ENCODE results near the gene PRUNE2.
"Not testable (repeated sequence)": the region's sequence is repeated elsewhere in the genome, so short reads cannot be mapped to it uniquely, and the experiment has no call there.

PRUNE2 gene

DNA sequence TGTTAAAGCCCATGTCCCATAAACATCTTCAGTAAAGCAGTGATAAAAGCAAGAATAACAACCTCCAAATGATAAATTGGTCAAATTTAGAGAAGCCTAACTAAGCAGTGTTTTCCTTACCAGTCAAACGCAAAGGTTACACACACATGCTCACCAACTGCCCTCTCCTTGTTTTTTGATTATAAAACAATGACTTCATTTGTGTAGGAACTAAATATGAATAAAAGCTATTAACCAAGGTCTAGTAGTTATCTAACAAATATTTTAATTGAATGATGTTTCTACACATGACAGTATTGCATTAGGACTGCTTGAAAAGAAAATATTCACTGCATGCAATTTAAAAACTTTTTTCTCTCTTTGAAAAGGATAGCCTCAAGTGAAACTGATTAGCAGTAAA lies 105.0 kb downstream of the PRUNE2 start:
- DNase-seq (ENCODE audit: low read depth in 2 of 3, low spot score in 1 of 3) = no peak

DNA sequence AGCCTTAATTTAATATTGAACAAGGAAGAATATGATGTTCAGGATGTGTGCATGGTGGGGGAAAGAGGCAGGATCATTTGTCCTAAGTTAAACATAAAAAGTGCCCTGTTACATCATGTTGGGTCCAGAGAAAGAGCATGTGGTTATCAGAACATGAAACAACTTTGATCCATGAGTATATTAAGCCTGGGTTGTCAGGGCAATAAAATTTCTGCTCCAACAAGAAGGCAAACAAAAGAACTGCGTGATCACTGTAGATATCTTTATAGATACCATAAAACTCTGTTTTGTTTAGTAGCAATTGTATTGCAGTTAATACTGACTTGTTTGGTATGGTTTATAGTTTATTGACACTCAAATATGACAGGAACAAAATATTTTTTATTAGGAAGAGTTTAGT lies 106.4 kb downstream of the PRUNE2 start:
- DNase-seq (ENCODE audit: low read depth in 2 of 3, low spot score in 1 of 3) = no peak

- DNase-seq (ENCODE audit: low read depth in 2 of 3, low spot score in 1 of 3) = no peak
Observed at GRCh38 chr9:76798527-76798926, 107.4 kb downstream of the PRUNE2 start.

GRCh38 chr9:76796296-76796695 lies 109.6 kb downstream of the PRUNE2 start:
- no peak for DNase-seq (ENCODE audit: low read depth in 2 of 3, low spot score in 1 of 3)

- no peak for DNase-seq (ENCODE audit: low read depth in 2 of 3, low spot score in 1 of 3)
Observed at GRCh38 chr9:76793784-76794431, 112.0 kb downstream of the PRUNE2 start.

GRCh38 chr9:76789840-76790239 lies 116.1 kb downstream of the PRUNE2 start:
- no peak for DNase-seq (ENCODE audit: low read depth in 2 of 3, low spot score in 1 of 3)

- no peak for DNase-seq (ENCODE audit: low read depth in 2 of 3, low spot score in 1 of 3)
Observed at GRCh38 chr9:76787677-76788076, 118.2 kb downstream of the PRUNE2 start.

GRCh38 chr9:76785501-76785900 lies 120.4 kb downstream of the PRUNE2 start:
- DNase-seq (ENCODE audit: low read depth in 2 of 3, low spot score in 1 of 3) = no peak

- DNase-seq (ENCODE audit: low read depth in 2 of 3, low spot score in 1 of 3) = no peak
Observed at GRCh38 chr9:76784881-76785280, 121.0 kb downstream of the PRUNE2 start.

- no peak for DNase-seq (ENCODE audit: low read depth in 2 of 3, low spot score in 1 of 3)
Observed at GRCh38 chr9:76772686-76773445, 133.0 kb downstream of the PRUNE2 start.

DNA sequence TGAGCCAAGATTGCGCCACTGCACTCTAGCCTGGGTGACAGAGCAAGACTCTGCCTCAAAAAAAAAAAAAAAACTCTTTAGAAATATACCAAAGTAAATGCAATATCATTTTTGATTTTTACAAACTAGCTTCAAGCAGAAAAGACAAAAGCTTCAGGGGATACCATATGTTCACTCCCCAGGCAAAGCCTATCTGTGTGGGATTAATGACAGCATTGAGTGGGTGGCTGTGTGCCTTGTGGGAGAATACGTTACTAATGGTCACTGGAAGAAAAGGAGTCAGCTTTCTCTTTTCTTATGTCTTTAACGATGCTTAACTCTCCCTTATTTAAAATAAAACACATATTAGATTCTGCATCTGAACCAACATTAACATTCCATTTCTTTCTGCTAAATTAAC lies 139.8 kb downstream of the PRUNE2 start:
- no peak for DNase-seq (ENCODE audit: low read depth in 2 of 3, low spot score in 1 of 3)

DNA sequence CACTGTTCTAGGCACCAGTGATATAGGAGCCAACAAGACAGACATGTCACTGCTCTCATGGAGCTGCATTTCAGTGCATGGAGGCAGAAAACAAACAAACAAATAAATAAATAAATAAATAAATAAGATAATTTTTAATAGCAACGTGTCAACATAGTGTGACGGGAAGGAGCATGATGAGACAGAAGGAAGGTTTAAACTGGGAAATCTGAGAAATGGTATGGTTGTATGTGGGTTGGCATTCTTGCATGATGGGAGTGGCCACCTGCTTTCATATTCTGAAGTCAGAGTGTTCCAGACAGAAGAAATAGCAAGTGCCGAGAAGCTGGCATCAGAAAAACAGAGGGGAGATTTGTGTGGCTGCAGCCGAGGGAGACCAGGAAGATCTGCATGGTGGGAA lies 141.8 kb downstream of the PRUNE2 start, which contains the start of gene PCA3:
PCA3 (plus strand) TSS at position 301 of the 400 bp plus-strand sequence.
- no peak for DNase-seq (ENCODE audit: low read depth in 2 of 3, low spot score in 1 of 3)

- DNase-seq (ENCODE audit: low read depth in 2 of 3, low spot score in 1 of 3) = no peak
Observed at GRCh38 chr9:76761448-76761847, 144.5 kb downstream of the PRUNE2 start.

DNA sequence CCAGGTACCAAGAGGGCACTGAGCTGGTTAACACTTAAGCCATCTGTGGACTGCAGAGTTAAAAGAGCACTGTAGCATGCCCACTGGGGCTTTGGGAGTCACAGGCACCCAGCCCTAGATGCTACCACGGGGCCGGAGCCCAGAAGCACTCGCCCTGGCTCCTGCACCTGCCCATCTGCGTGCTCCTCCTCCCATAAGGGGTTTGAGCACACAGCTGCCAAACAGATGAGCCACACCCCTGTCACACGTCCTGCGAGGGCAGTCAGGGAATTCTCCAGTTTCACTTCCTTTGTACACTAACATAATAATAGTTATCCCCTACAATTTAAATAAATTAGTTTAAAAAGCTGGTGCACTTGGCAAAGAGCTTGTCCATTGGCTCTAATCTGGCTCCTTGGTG lies 146.2 kb downstream of the PRUNE2 start:
- DNase-seq (ENCODE audit: low read depth in 2 of 3, low spot score in 1 of 3) = no peak

GRCh38 chr9:76758476-76758875 lies 147.4 kb downstream of the PRUNE2 start:
- no peak for DNase-seq (ENCODE audit: low read depth in 2 of 3, low spot score in 1 of 3)

- DNase-seq (ENCODE audit: low read depth in 2 of 3, low spot score in 1 of 3) = no peak
Observed at GRCh38 chr9:76756941-76757673, 148.8 kb downstream of the PRUNE2 start.

- no peak for DNase-seq (ENCODE audit: low read depth in 2 of 3, low spot score in 1 of 3)
Observed at GRCh38 chr9:76756268-76756640, 149.7 kb downstream of the PRUNE2 start.

- no peak for DNase-seq (ENCODE audit: low read depth in 2 of 3, low spot score in 1 of 3)
Observed at GRCh38 chr9:76751001-76751400, 154.9 kb downstream of the PRUNE2 start.

- no peak for DNase-seq (ENCODE audit: low read depth in 2 of 3, low spot score in 1 of 3)
Observed at GRCh38 chr9:76744336-76744735, 161.6 kb downstream of the PRUNE2 start.

GRCh38 chr9:76743931-76744330 lies 162.0 kb downstream of the PRUNE2 start:
- DNase-seq (ENCODE audit: low read depth in 2 of 3, low spot score in 1 of 3) = no peak

- DNase-seq (ENCODE audit: low read depth in 2 of 3, low spot score in 1 of 3) = not testable (repeated sequence)
Observed at GRCh38 chr9:76742890-76743289, 163.0 kb downstream of the PRUNE2 start.

- DNase-seq (ENCODE audit: low read depth in 2 of 3, low spot score in 1 of 3) = no peak
Observed at GRCh38 chr9:76741524-76741923, 164.4 kb downstream of the PRUNE2 start.
